H9 (cell line): ENCODE measurements around the gene GALNT15. TPM values are rescaled to one million over a fixed set of nuclear protein-coding genes. Genes with fewer than 3 reads are reported as not detected.

Experiments
- DNase-seq: peaks from one replicate; pipeline ENCODE4 v3.0.0-alpha.2; 2017
- H2AFZ ChIP-seq: one replicate; pipeline ENCODE4 v1.6.1; 2013; ENCODE audit warnings: mild to moderate bottlenecking, low read length, control low read depth, moderate library complexity
- H2AK5ac ChIP-seq: 2 replicates; pipeline ENCODE4 v1.6.1; 2013; ENCODE audit warnings: low read length, control low read depth, mixed read lengths; ENCODE audit not compliant: insufficient read length
- H2BK120ac ChIP-seq: one replicate; pipeline ENCODE4 v1.6.1; 2013; ENCODE audit warnings: low read depth, mild to moderate bottlenecking, low read length, control low read depth, inconsistent platforms; ENCODE audit not compliant: poor library complexity, severe bottlenecking
- H2BK12ac ChIP-seq: 2 replicates; pipeline ENCODE4 v1.6.1; 2013; ENCODE audit warnings: low read length, control low read depth, mixed read lengths, low read depth; ENCODE audit not compliant: insufficient read length
- H2BK15ac ChIP-seq: 2 replicates; pipeline ENCODE4 v1.6.1; 2013; ENCODE audit warnings: low read depth, low read length, control low read depth
- H2BK20ac ChIP-seq: one replicate; pipeline ENCODE4 v1.6.1; 2013; ENCODE audit warnings: low read depth, mild to moderate bottlenecking, low read length, control low read depth, inconsistent platforms; ENCODE audit not compliant: poor library complexity, severe bottlenecking
- H2BK5ac ChIP-seq: 2 replicates; pipeline ENCODE4 v1.6.1; 2013; ENCODE audit warnings: low read length, control low read depth, mixed read lengths; ENCODE audit not compliant: insufficient read length
- H3K14ac ChIP-seq: 2 replicates; pipeline ENCODE4 v1.6.1; 2013; ENCODE audit warnings: low read length, control low read depth; ENCODE audit not compliant: insufficient read depth
- H3K18ac ChIP-seq: 2 replicates; pipeline ENCODE4 v1.6.1; 2013; ENCODE audit warnings: low read depth, mild to moderate bottlenecking, mixed read lengths, low read length, control low read depth; ENCODE audit not compliant: insufficient read length
- H3K23ac ChIP-seq: 2 replicates; pipeline ENCODE4 v1.6.1; 2013; ENCODE audit warnings: low read length, control low read depth, mixed read lengths, low read depth; ENCODE audit not compliant: insufficient read length
- H3K23me2 ChIP-seq: 2 replicates; pipeline ENCODE4 v1.6.1; 2013; ENCODE audit warnings: low read depth, mild to moderate bottlenecking, mixed read lengths, low read length, control low read depth; ENCODE audit not compliant: insufficient read length, poor library complexity, severe bottlenecking
- H3K27ac ChIP-seq: 2 replicates; pipeline ENCODE4 v1.5.1; 2013; ENCODE audit warnings: low read length, control low read depth, mixed read lengths, low read depth; ENCODE audit not compliant: insufficient read length
- H3K27me3 ChIP-seq: 2 replicates; pipeline ENCODE4 v1.6.1; 2013; ENCODE audit warnings: low read length, control low read depth, inconsistent platforms; ENCODE audit not compliant: insufficient read depth
- H3K4ac ChIP-seq: 2 replicates; pipeline ENCODE4 v1.6.1; 2013; ENCODE audit warnings: low read depth, mild to moderate bottlenecking, control low read depth, inconsistent platforms, low read length, moderate library complexity
- H3K4me1 ChIP-seq: 2 replicates; pipeline ENCODE4 v1.6.1; 2013; ENCODE audit warnings: low read length, control low read depth, inconsistent platforms; ENCODE audit not compliant: insufficient read depth
- H3K4me2 ChIP-seq: 2 replicates; pipeline ENCODE4 v1.6.1; 2013; ENCODE audit warnings: low read length, control low read depth, mixed read lengths; ENCODE audit not compliant: insufficient read length, insufficient read depth
- H3K56ac ChIP-seq: 2 replicates; pipeline ENCODE4 v1.6.1; 2013; ENCODE audit warnings: low read depth, mild to moderate bottlenecking, mixed read lengths, low read length, control low read depth; ENCODE audit not compliant: insufficient read length
- H3K79me1 ChIP-seq: 2 replicates; pipeline ENCODE4 v1.6.1; 2013; ENCODE audit warnings: low read depth, mild to moderate bottlenecking, moderate library complexity, low read length, control low read depth, inconsistent platforms; ENCODE audit not compliant: insufficient read depth, poor library complexity, severe bottlenecking
- H3K79me2 ChIP-seq: 2 replicates; pipeline ENCODE4 v1.6.1; 2013; ENCODE audit warnings: low read length, control low read depth, inconsistent platforms; ENCODE audit not compliant: insufficient read depth
- H3K9ac ChIP-seq: 2 replicates; pipeline ENCODE4 v1.6.1; 2013; ENCODE audit warnings: low read length, control low read depth, mixed read lengths; ENCODE audit not compliant: insufficient read length; ENCODE audit errors: extremely low read depth
- H3K9me3 ChIP-seq: one replicate; pipeline ENCODE4 v1.6.1; 2013; ENCODE audit warnings: low read depth, low read length, inconsistent platforms; ENCODE audit not compliant: control insufficient read depth
- H3T11ph ChIP-seq: one replicate; pipeline ENCODE4 v1.6.1; 2013; ENCODE audit warnings: mild to moderate bottlenecking, low read length, control low read depth, inconsistent platforms
- H4K20me1 ChIP-seq: one replicate; pipeline ENCODE4 v1.6.1; 2013; ENCODE audit not compliant: control insufficient read depth, insufficient read length, insufficient read depth
- H4K5ac ChIP-seq: 2 replicates; pipeline ENCODE4 v1.6.1; 2013; ENCODE audit warnings: low read depth, mild to moderate bottlenecking, mixed read lengths, low read length, control low read depth; ENCODE audit not compliant: insufficient read length
- H4K8ac ChIP-seq: replicated peaks from 2 replicates; pipeline ENCODE4 v1.6.1; 2013; ENCODE audit warnings: low read length, control low read depth, mixed read lengths, low read depth; ENCODE audit not compliant: insufficient read length
- H4K91ac ChIP-seq: 2 replicates; pipeline ENCODE4 v1.6.1; 2013; ENCODE audit warnings: low read depth, mild to moderate bottlenecking, moderate library complexity, mixed read lengths, low read length, control low read depth; ENCODE audit not compliant: insufficient read length
- H3K27ac Mint-ChIP-seq, 3 experiments: 2 replicates in 2 of 3; 3 replicates in 1 of 3; pipeline ENCODE4 v1.8.0; 2020 to 2021; ENCODE audit warnings: mixed read lengths in 3 of 3, mild to moderate bottlenecking in 1 of 3, moderate library complexity in 1 of 3
- H3K27me3 Mint-ChIP-seq: 2 replicates; pipeline ENCODE4 v1.8.0; 2021; ENCODE audit warnings: low read depth, mild to moderate bottlenecking, moderate library complexity, mixed read lengths
- H3K36me3 Mint-ChIP-seq, 3 experiments: 2 replicates in 2 of 3; 3 replicates in 1 of 3; pipeline ENCODE4 v1.8.0; 2020 to 2021; ENCODE audit warnings: low read depth in 3 of 3, mixed read lengths in 3 of 3; ENCODE audit not compliant: insufficient read depth in 1 of 3
- H3K4me1 Mint-ChIP-seq, 2 experiments: 2 replicates each; pipeline ENCODE4 v1.8.0; 2020; ENCODE audit warnings: mixed read lengths in 2 of 2
- H3K4me3 Mint-ChIP-seq, 2 experiments: 2 replicates in 1 of 2; 3 replicates in 1 of 2; pipeline ENCODE4 v1.8.0; 2020 to 2021; ENCODE audit warnings: mild to moderate bottlenecking in 2 of 2, mixed read lengths in 2 of 2, moderate library complexity in 1 of 2
- H3K9me3 Mint-ChIP-seq, 2 experiments: 2 replicates in 1 of 2; 3 replicates in 1 of 2; pipeline ENCODE4 v1.8.0; 2020; ENCODE audit warnings: mild to moderate bottlenecking in 2 of 2, mixed read lengths in 2 of 2, moderate library complexity in 1 of 2
- whole genome bisulfite sequencing: extraction: QIAGEN DNeasy Blood & Tissue Kit; methylation state at CpG from one replicate; pipeline ENCODE4 v1.1.7; 2013; ENCODE audit warnings: missing lambda C conversion rate, low lambda C conversion rate, mixed read lengths; ENCODE audit not compliant: insufficient read length; ENCODE audit errors: extremely low coverage; 5-methylcytosine and 5-hydroxymethylcytosine counted together
- total RNA-seq: library from RNA; stranded (reverse); gene quantifications from 2 replicates; pipeline ENCODE4 v1.2.1, GENCODE V29; 2021
- TF ChIP-seq, protein P1 (sequence below): fragments of 200-600 bp; sonication (generic); conservative IDR thresholded peaks from 3 replicates; pipeline ENCODE4 v1.8.0; 2021; ENCODE audit warnings: antibody characterized with exemption, mild to moderate bottlenecking

Gene GALNT15
- total RNA-seq, 1 experiment from 2014 or later = 0.04 TPM

DNA sequence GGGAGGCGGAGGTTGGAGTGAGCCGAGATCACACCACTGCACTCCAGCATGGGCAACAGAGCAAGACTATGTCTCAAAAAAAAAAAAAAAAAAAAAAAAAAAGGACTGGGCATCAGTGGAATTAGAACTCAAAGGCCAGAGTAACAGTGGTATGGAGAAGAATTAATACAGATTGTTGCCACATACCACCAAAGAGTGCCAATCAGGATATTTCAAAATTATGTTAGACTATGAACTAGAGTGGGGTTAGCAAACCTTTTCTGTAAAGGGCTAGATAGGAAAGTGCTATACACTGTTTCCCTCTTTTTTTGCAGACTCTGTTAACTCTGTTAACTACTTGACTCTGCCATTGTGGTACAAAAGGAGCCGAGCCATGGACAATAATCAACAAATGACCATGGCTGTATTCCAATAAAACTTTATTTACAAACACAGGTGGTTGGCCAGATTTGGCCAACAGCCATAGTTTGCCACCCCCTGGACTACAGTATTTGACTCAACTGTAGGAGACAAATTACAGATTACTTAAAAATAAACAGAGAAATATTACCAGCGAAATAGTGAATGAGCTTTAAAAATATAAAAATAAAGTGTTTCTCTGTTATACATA is 61.7 kb downstream of the GALNT15 start:
- 0 out of 2 replicates have a peak, but pooled peaks cover 2% of the 10 kb centered on the region for H3K79me2 ChIP-seq

More for the DNA sequence above, 61.7 kb downstream of the GALNT15 start:
- TF ChIP-seq, protein P1, sequence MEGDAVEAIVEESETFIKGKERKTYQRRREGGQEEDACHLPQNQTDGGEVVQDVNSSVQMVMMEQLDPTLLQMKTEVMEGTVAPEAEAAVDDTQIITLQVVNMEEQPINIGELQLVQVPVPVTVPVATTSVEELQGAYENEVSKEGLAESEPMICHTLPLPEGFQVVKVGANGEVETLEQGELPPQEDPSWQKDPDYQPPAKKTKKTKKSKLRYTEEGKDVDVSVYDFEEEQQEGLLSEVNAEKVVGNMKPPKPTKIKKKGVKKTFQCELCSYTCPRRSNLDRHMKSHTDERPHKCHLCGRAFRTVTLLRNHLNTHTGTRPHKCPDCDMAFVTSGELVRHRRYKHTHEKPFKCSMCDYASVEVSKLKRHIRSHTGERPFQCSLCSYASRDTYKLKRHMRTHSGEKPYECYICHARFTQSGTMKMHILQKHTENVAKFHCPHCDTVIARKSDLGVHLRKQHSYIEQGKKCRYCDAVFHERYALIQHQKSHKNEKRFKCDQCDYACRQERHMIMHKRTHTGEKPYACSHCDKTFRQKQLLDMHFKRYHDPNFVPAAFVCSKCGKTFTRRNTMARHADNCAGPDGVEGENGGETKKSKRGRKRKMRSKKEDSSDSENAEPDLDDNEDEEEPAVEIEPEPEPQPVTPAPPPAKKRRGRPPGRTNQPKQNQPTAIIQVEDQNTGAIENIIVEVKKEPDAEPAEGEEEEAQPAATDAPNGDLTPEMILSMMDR = no peak
- Mint-ChIP-seq H3K36me3 (no peaks in the 10 kb centered on the region), H3K27ac (no peak overlapping the region), H3K9me3 (no peaks in the 10 kb centered on the region; a peak in 1 of 5 replicates), H3K4me3 (no peak overlapping the region), H3K4me1 (no peaks in the 10 kb centered on the region), H3K27me3 (peaks cover 6% of the 10 kb centered on the region)
- Histone ChIP-seq H3K23ac (no peak overlapping the region), H2BK15ac (no peak overlapping the region), H3K9ac (no peak overlapping the region), H3K27me3 (no peaks in the 10 kb centered on the region), H3T11ph (no peak overlapping the region), H2AFZ (no peak overlapping the region), H3K23me2 (no peaks in the 10 kb centered on the region), H2BK12ac (no peak overlapping the region), H4K91ac (no peak overlapping the region), H3K56ac (no peak overlapping the region), H4K5ac (no peak overlapping the region), H3K14ac (no peak overlapping the region), H2BK20ac (no peak overlapping the region), H3K4me2 (no peak overlapping the region), H3K4me1 (no peaks in the 10 kb centered on the region), H2AK5ac (no peak overlapping the region), H3K4ac (no peak overlapping the region), H2BK120ac (no peak overlapping the region), H4K8ac (no peak overlapping the region), H2BK5ac (no peak overlapping the region), H3K27ac (no peak overlapping the region), H3K9me3 (no peaks in the 10 kb centered on the region), H3K18ac (no peak overlapping the region), H3K79me1 (no peaks in the 10 kb centered on the region), H4K20me1 (no peaks in the 10 kb centered on the region)
- no CpG with 5 or more reads among the region's 4 CpGs for WGBS
- no peak for DNase-seq
